GM23338 (cell line): ENCODE measurements around the gene DUOX1. TPM values are rescaled to one million over a fixed set of nuclear protein-coding genes. Genes with fewer than 3 reads are reported as not detected.

ENCODE experiments used
- ATAC-seq: fragments of 200-7000 bp; cut with Tn5 transposase; 3 replicates; pipeline ENCODE4 v1.9.1; 2020
- DNase-seq: peaks from one replicate; pipeline ENCODE4 v3.0.0-alpha.2; 2015; ENCODE audit warnings: low spot score
- H2AFZ ChIP-seq: fragments of 200-600 bp; sonication (generic); 2 replicates; pipeline ENCODE4 v1.8.0; 2016; ENCODE audit warnings: antibody characterized with exemption, mild to moderate bottlenecking, moderate library complexity
- H3F3A ChIP-seq: fragments of 200-600 bp; sonication (generic); replicated peaks from 2 replicates; pipeline ENCODE4 v1.8.0; 2017; ENCODE audit warnings: antibody characterized with exemption, mixed run types, low read depth
- H3K27ac ChIP-seq: fragments of 200-600 bp; sonication (generic); 2 replicates; pipeline ENCODE4 v1.6.1; 2016; ENCODE audit warnings: low read depth
- H3K27me3 ChIP-seq: fragments of 200-600 bp; sonication (generic); 2 replicates; pipeline ENCODE4 v1.8.0; 2016; ENCODE audit warnings: mild to moderate bottlenecking, mixed run types, moderate library complexity; ENCODE audit not compliant: insufficient read depth
- H3K36me3 ChIP-seq: fragments of 200-600 bp; sonication (generic); 2 replicates; pipeline ENCODE4 v1.8.0; 2016; ENCODE audit warnings: mild to moderate bottlenecking; ENCODE audit not compliant: insufficient read depth
- H3K4me1 ChIP-seq: fragments of 200-600 bp; sonication (generic); 2 replicates; pipeline ENCODE4 v1.8.0; 2016; ENCODE audit warnings: mild to moderate bottlenecking, moderate library complexity; ENCODE audit not compliant: insufficient read depth
- H3K4me2 ChIP-seq: fragments of 200-600 bp; sonication (generic); 2 replicates; pipeline ENCODE4 v1.7.1; 2017; ENCODE audit warnings: mixed run types
- H3K4me3 ChIP-seq: fragments of 200-600 bp; sonication (generic); 2 replicates; pipeline ENCODE4 v1.6.1; 2016; ENCODE audit warnings: mixed run types
- H3K79me2 ChIP-seq: fragments of 200-600 bp; sonication (generic); replicated peaks from 2 replicates; pipeline ENCODE4 v1.8.0; 2017; ENCODE audit warnings: mild to moderate bottlenecking; ENCODE audit not compliant: insufficient read depth
- H3K9me2 ChIP-seq: fragments of 200-600 bp; sonication (generic); 2 replicates; pipeline ENCODE4 v1.8.0; 2017; ENCODE audit not compliant: insufficient read depth
- H4K20me1 ChIP-seq: fragments of 200-600 bp; sonication (generic); replicated peaks from 2 replicates; pipeline ENCODE4 v1.8.0; 2017; ENCODE audit warnings: mild to moderate bottlenecking; ENCODE audit not compliant: insufficient read depth
- H3K27ac Mint-ChIP-seq: 2 replicates; pipeline ENCODE4 v1.8.0; 2020; ENCODE audit warnings: inconsistent platforms, mild to moderate bottlenecking, moderate library complexity, mixed read lengths
- H3K27me3 Mint-ChIP-seq: 3 replicates; pipeline ENCODE4 v1.8.0; 2022; ENCODE audit warnings: low read depth, mild to moderate bottlenecking, moderate library complexity, mixed read lengths, inconsistent platforms; ENCODE audit not compliant: insufficient read depth, poor library complexity
- H3K36me3 Mint-ChIP-seq: 3 replicates; pipeline ENCODE4 v1.8.0; 2021; ENCODE audit warnings: low read depth, mild to moderate bottlenecking, inconsistent platforms, moderate library complexity, mixed read lengths
- H3K4me1 Mint-ChIP-seq: 3 replicates; pipeline ENCODE4 v1.8.0; 2020; ENCODE audit warnings: mild to moderate bottlenecking, inconsistent platforms, mixed read lengths
- H3K4me3 Mint-ChIP-seq: 3 replicates; pipeline ENCODE4 v1.8.0; 2021; ENCODE audit warnings: moderate library complexity, mild to moderate bottlenecking, inconsistent platforms, mixed read lengths
- H3K9me3 Mint-ChIP-seq: 3 replicates; pipeline ENCODE4 v1.8.0; 2020; ENCODE audit warnings: moderate library complexity, mild to moderate bottlenecking, inconsistent platforms, mixed read lengths
- CREB1 ChIP-seq: fragments of 250-450 bp; sonication (Bioruptor Pico); IDR thresholded peaks from 2 replicates; pipeline ENCODE4 v1.5.0; 2020; ENCODE audit warnings: low read depth, mild to moderate bottlenecking, moderate library complexity
- CTCF ChIP-seq, 2 experiments: fragments of 200-600 bp in 1 of 2; sonication (generic) in 1 of 2; conservative IDR thresholded peaks; 2 replicates each; pipeline versions ENCODE4 v1.5.1 to v1.6.1; 2016 to 2017; ENCODE audit warnings: antibody characterized with exemption in 2 of 2, low read depth in 2 of 2, mild to moderate bottlenecking in 2 of 2, moderate library complexity in 1 of 2
- ETS1 ChIP-seq: IDR thresholded peaks from 2 replicates; pipeline ENCODE4 v1.6.1; 2016; ENCODE audit warnings: antibody characterized with exemption
- EZH2 ChIP-seq: fragments of 200-600 bp; sonication (generic); IDR thresholded peaks from one replicate; pipeline ENCODE4 v1.8.0; 2017; ENCODE audit warnings: antibody characterized with exemption, mild to moderate bottlenecking, low read depth; ENCODE audit not compliant: unreplicated experiment
- JUNB ChIP-seq: IDR thresholded peaks from one replicate; pipeline ENCODE4 v1.6.1; 2016; ENCODE audit warnings: antibody characterized with exemption; ENCODE audit not compliant: unreplicated experiment
- NANOG ChIP-seq: IDR thresholded peaks from 2 replicates; pipeline ENCODE4 v1.6.1; 2016; ENCODE audit warnings: antibody characterized with exemption, borderline replicate concordance
- REST ChIP-seq: IDR thresholded peaks from one replicate; pipeline ENCODE4 v1.6.1; 2018; ENCODE audit warnings: antibody characterized with exemption; ENCODE audit not compliant: unreplicated experiment
- STAT1 ChIP-seq: IDR thresholded peaks from one replicate; pipeline ENCODE4 v1.6.1; 2016; ENCODE audit warnings: antibody characterized with exemption; ENCODE audit not compliant: unreplicated experiment
- polyA plus RNA-seq: library from polyadenylated mRNA; unstranded; fragments of >200 nt; fragmentation: Nextera tagmentation; extraction: Ambion mirVana; gene quantifications from 2 replicates; pipeline ENCODE4 v1.2.1, GENCODE V29; 2016
- total RNA-seq: library from RNA; depleted of rRNA; stranded (reverse); fragments of >200 nt; shearing (Covaris generic); gene quantifications from 2 replicates; pipeline ENCODE4 v1.2.3, GENCODE V29; 2014

DUOX1 gene
- total and polyA plus RNA-seq, 2 experiments from 2014 or later, result 0.69 to 0.73 TPM

- peak overlapping the region; percentile 71; the same call in 2 of the 3 replicates for H3K4me3 Mint-ChIP-seq
- no peaks in the 10 kb centered on the region for H3K36me3 ChIP-seq
- H3K4me3 ChIP-seq, result no peak overlapping the region
- H4K20me1 ChIP-seq, result no peaks in the 10 kb centered on the region
- ATAC-seq (no peak), DNase-seq (no peak)
- H3K27ac ChIP-seq, result no peak overlapping the region
- peaks cover 22% of the 10 kb centered on the region for H3K27me3 Mint-ChIP-seq
- peaks cover 29% of the 10 kb centered on the region for H3K4me1 Mint-ChIP-seq
- H3K79me2 ChIP-seq, result no peaks in the 10 kb centered on the region
- H2AFZ ChIP-seq, result no peak overlapping the region
- H3K9me2 ChIP-seq, result no peaks in the 10 kb centered on the region
- no peaks in the 10 kb centered on the region; the same call in 1 of the 3 replicates for H3K36me3 Mint-ChIP-seq
- no peaks in the 10 kb centered on the region; the same call in 1 of the 2 replicates for H3F3A ChIP-seq
- no peaks in the 10 kb centered on the region for H3K27me3 ChIP-seq
- TF ChIP-seq NANOG (no peak), CTCF (conservative IDR thresholded peaks at IDR 0.05; ENCODE audit: low read depth in 2 of 2) (no peak), CREB1 (CRISPR knock-in tag) (no peak), JUNB (no peak), STAT1 (no peak), EZH2 (no peak), REST (no peak), ETS1 (no peak)
- H3K9me3 Mint-ChIP-seq, result no peaks in the 10 kb centered on the region; the same call in 2 of the 3 replicates
- peaks cover 29% of the 10 kb centered on the region for H3K4me1 ChIP-seq
- H3K27ac Mint-ChIP-seq, result no peak overlapping the region
- H3K4me2 ChIP-seq, result 0 out of 2 replicates have a peak overlapping the region, but pooled peaks have one; percentile 85
Observed at GRCh38 chr15:45165536-45165935, 35.7 kb downstream of the DUOX1 start.
